Loucy (cell line): Measurements from ENCODE around the gene TNS3.

Experiments used
- EZH2phosphoT487 ChIP-seq: fragments of 200-600 bp; IDR thresholded peaks from 2 replicates; pipeline ENCODE4 v1.6.1; 2018; ENCODE audit warnings: antibody characterized with exemption, mild to moderate bottlenecking, moderate library complexity, borderline replicate concordance
- TF ChIP-seq, protein P1 (sequence below): fragments of 200-600 bp; sonication (generic); conservative IDR thresholded peaks from 2 replicates; pipeline ENCODE4 v1.5.1; 2014; ENCODE audit warnings: mild to moderate bottlenecking, antibody characterized with exemption, low read length

DNA sequence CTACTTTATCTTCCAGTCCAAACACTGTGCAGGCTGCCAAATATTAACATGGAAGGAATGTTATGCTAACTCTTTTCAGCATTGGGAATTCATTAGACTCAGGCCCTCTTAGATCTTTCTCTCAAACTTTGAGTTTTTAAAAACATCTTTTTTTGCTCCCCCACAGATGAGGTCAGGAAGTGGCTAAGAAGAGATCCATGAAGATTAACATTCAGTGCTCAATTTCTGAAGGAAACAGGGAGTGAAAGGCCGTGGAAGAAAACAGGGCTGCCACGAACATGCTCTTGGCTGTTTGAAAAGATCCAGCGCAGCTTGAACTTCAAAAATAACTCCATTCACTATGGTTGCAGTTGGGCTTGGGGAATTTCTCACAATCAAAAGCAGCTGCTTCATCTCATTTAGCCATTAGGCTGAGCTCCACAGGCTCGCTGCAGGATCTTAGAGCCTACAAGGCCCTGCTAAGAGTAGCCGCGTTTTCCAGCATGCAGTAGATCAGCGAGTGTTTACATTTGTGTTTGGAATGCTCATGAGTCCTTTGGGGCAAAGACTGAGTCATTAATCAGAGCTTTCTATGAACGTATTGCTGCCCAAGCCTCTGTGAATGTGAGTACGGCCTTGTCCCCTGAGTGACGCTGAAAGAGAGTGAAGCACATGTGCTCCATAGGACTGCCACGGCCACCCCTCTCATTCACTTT is 41.2 kb upstream of the TNS3 start:
- TF ChIP-seq, protein P1, sequence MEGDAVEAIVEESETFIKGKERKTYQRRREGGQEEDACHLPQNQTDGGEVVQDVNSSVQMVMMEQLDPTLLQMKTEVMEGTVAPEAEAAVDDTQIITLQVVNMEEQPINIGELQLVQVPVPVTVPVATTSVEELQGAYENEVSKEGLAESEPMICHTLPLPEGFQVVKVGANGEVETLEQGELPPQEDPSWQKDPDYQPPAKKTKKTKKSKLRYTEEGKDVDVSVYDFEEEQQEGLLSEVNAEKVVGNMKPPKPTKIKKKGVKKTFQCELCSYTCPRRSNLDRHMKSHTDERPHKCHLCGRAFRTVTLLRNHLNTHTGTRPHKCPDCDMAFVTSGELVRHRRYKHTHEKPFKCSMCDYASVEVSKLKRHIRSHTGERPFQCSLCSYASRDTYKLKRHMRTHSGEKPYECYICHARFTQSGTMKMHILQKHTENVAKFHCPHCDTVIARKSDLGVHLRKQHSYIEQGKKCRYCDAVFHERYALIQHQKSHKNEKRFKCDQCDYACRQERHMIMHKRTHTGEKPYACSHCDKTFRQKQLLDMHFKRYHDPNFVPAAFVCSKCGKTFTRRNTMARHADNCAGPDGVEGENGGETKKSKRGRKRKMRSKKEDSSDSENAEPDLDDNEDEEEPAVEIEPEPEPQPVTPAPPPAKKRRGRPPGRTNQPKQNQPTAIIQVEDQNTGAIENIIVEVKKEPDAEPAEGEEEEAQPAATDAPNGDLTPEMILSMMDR = no peak
- TF ChIP-seq EZH2phosphoT487 = no peak
